ENCODE data around the gene ARL8A. TPM values are rescaled to one million over a fixed set of nuclear protein-coding genes. Genes with fewer than 3 reads are reported as not detected.

ARL8A gene
- total RNA-seq, 1 experiment from 2014 or later: 27.8 TPM

DNA sequence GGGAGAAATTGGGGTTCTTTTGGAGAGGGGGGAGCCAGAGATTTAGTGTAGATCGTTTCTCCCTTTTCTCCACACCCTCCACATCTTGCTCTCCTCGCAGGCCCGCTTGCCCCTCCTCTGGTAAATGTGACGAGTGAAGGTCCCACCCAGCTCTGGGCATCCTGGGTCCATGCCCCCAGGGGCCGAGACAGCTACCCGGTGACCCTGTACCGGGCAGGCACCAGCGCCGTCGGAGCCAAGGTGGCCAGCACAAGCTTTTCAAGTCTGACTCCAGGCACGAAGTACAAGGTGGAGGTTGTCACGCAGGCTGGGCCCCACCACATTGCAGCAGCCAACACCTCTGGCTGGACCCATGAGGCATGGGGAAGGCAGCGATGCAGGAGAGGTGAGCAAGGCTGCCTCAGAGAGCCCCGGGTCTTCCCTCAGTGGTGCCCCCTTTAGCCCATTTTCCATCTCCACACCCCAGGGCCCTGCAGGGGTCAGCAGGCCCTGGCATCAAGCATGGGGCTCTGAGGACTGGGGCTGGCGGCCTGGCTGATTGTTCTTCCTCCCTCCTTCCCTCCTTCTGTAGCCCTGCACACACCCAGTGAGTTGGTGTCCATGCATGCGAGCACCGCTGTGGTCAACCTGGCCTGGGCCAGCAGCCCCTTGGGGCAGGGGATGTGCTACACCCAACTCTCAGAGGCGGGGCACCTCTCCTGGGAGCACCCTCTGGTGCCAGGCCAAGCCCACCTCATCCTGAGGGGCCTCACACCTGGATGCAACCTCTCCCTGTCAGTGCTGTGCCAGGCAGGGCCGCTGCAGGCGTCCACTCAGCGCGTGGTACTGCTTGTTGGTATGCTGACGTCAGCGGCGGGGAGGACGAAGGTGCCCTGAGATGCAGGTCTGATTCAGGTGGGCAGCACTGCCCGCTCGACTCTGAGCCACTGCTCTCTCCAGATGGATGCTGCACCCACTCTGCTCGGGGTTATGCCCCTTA, 32.7 kb upstream of the ARL8A start:
- no TSS peak for BruUV-seq (replicated peaks)
- intact Hi-C loops (cut with micrococcal nuclease; ENCODE audit: unreplicated experiment): no loop called here
- Mint-ChIP-seq H3K27me3 (ENCODE audit: insufficient read depth, unreplicated experiment) (no peaks in the 10 kb centered on the region), H3K9me3 (ENCODE audit: unreplicated experiment) (no peaks in the 10 kb centered on the region), H3K4me3 (ENCODE audit: unreplicated experiment) (no peak overlapping the region), H3K36me3 (ENCODE audit: insufficient read depth, unreplicated experiment) (no peaks in the 10 kb centered on the region), H3K27ac (ENCODE audit: unreplicated experiment) (no peak overlapping the region), H3K4me1 (ENCODE audit: low read depth, unreplicated experiment) (no peaks in the 10 kb centered on the region)
- H3K4me1 ChIP-seq: no peaks in the 10 kb centered on the region
- no peak overlapping the region for H3K4me3 ChIP-seq (ENCODE audit: low read depth, low read length)
- no peaks in the 10 kb centered on the region for H3K9me3 ChIP-seq
- no peaks in the 10 kb centered on the region for H3K27me3 ChIP-seq (replicated peaks; ENCODE audit: control insufficient read depth, insufficient read depth, low read length)
- H3K36me3 ChIP-seq (ENCODE audit: control insufficient read depth, insufficient read depth, low read length): no peaks in the 10 kb centered on the region
- DNase-seq: peak in 1 of 2 experiments; percentile 34
- ChIA-PET CTCF (interaction anchor here (1.0 kb wide), 1 partner anchor 12 kb away, joined by 10 read pairs; no protein-coding TSS in a partner anchor), POLR2A (no interaction called here)
- TF ChIP-seq, protein P1, sequence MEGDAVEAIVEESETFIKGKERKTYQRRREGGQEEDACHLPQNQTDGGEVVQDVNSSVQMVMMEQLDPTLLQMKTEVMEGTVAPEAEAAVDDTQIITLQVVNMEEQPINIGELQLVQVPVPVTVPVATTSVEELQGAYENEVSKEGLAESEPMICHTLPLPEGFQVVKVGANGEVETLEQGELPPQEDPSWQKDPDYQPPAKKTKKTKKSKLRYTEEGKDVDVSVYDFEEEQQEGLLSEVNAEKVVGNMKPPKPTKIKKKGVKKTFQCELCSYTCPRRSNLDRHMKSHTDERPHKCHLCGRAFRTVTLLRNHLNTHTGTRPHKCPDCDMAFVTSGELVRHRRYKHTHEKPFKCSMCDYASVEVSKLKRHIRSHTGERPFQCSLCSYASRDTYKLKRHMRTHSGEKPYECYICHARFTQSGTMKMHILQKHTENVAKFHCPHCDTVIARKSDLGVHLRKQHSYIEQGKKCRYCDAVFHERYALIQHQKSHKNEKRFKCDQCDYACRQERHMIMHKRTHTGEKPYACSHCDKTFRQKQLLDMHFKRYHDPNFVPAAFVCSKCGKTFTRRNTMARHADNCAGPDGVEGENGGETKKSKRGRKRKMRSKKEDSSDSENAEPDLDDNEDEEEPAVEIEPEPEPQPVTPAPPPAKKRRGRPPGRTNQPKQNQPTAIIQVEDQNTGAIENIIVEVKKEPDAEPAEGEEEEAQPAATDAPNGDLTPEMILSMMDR (IDR thresholded peaks at IDR 0.05; ENCODE audit: insufficient read depth in 1 of 2, low read depth in 1 of 2, low read length in 1 of 2, severe bottlenecking in 1 of 2, unreplicated experiment in 1 of 2): no peak

DNA sequence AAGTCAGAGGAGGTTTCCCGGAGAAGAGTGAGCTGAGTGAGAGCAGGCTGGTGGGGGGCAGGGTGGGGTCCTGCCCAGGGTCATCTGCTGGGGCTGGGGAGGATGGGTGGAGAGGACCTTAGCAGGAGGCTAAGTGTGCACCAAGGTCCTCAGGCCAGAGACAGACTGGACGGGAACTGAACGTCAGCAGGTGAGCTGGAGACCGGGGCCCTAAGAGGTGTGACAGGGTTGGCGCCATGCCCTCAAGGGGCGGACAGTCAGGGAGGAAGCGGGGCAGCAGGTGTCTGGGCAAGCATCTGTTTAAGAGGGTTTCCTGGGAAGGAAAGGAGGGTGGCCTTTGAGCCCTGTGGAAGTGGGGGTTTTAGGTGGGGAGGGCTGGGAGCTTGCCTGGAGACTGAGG, 29.5 kb upstream of the ARL8A start:
- Mint-ChIP-seq H3K4me3 (ENCODE audit: unreplicated experiment) (no peak overlapping the region), H3K4me1 (ENCODE audit: low read depth, unreplicated experiment) (no peaks in the 10 kb centered on the region), H3K36me3 (ENCODE audit: insufficient read depth, unreplicated experiment) (no peaks in the 10 kb centered on the region), H3K9me3 (ENCODE audit: unreplicated experiment) (no peaks in the 10 kb centered on the region), H3K27me3 (ENCODE audit: insufficient read depth, unreplicated experiment) (no peaks in the 10 kb centered on the region), H3K27ac (ENCODE audit: unreplicated experiment) (no peak overlapping the region)
- no peak overlapping the region for H3K4me3 ChIP-seq (ENCODE audit: low read depth, low read length)
- intact Hi-C loops (cut with micrococcal nuclease; ENCODE audit: unreplicated experiment): no loop called here
- H3K4me1 ChIP-seq: no peaks in the 10 kb centered on the region
- no peaks in the 10 kb centered on the region for H3K9me3 ChIP-seq
- no TSS peak for BruUV-seq (replicated peaks)
- no peak for DNase-seq
- TF ChIP-seq, protein P1 (IDR thresholded peaks at IDR 0.05; ENCODE audit: insufficient read depth in 1 of 2, low read depth in 1 of 2, low read length in 1 of 2, severe bottlenecking in 1 of 2, unreplicated experiment in 1 of 2): no peak
- POLR2A ChIA-PET: no interaction called here
- no peaks in the 10 kb centered on the region for H3K27me3 ChIP-seq (replicated peaks; ENCODE audit: control insufficient read depth, insufficient read depth, low read length)
- H3K36me3 ChIP-seq (ENCODE audit: control insufficient read depth, insufficient read depth, low read length): no peaks in the 10 kb centered on the region
- CTCF ChIA-PET: interaction anchor here (0.8 to 1.9 kb wide), 2 partner anchors 15 to 546 kb away, joined by 3 to 6 read pairs; no protein-coding TSS in a partner anchor

DNA sequence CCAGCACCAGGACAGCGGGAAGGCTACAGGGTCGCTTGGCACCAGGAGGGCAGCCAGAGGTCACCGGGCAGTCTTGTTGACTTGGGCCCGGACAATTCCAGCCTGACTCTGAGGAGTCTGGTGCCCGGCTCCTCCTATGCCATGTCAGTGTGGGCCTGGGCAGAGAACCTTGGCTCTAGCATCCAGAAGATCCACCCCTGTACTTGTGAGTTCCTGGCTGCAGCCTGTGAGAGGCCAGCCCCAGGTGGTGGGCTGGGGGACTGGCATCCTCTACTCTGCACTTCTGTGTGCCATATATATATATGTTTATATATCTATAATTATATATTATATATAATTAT, 27.4 kb upstream of the ARL8A start:
- H3K4me1 Mint-ChIP-seq (ENCODE audit: low read depth, unreplicated experiment): no peaks in the 10 kb centered on the region
- Histone ChIP-seq H3K36me3 (ENCODE audit: control insufficient read depth, insufficient read depth, low read length) (no peaks in the 10 kb centered on the region), H3K4me3 (ENCODE audit: low read depth, low read length) (no peak overlapping the region), H3K9me3 (no peaks in the 10 kb centered on the region), H3K27me3 (replicated peaks; ENCODE audit: control insufficient read depth, insufficient read depth, low read length) (no peaks in the 10 kb centered on the region), H3K4me1 (no peaks in the 10 kb centered on the region)
- POLR2A ChIA-PET: no interaction called here
- no peak overlapping the region for H3K27ac Mint-ChIP-seq (ENCODE audit: unreplicated experiment)
- TF ChIP-seq, protein P1 (IDR thresholded peaks at IDR 0.05; ENCODE audit: insufficient read depth in 1 of 2, low read depth in 1 of 2, low read length in 1 of 2, severe bottlenecking in 1 of 2, unreplicated experiment in 1 of 2): no peak
- H3K27me3 Mint-ChIP-seq (ENCODE audit: insufficient read depth, unreplicated experiment): no peaks in the 10 kb centered on the region
- H3K9me3 Mint-ChIP-seq (ENCODE audit: unreplicated experiment): no peaks in the 10 kb centered on the region
- CTCF ChIA-PET: no interaction called here
- H3K36me3 Mint-ChIP-seq (ENCODE audit: insufficient read depth, unreplicated experiment): no peaks in the 10 kb centered on the region
- intact Hi-C loops (cut with micrococcal nuclease; ENCODE audit: unreplicated experiment): no loop called here
- no peak for DNase-seq
- no peak overlapping the region for H3K4me3 Mint-ChIP-seq (ENCODE audit: unreplicated experiment)
- no TSS peak for BruUV-seq (replicated peaks)
